Stimulated activated naive CD8-positive, alpha-beta T cell treated with anti-CD3 and anti-CD28 coated beads, Interleukin-15, Interleukin-2, amounts not matched to agents 100 ng/mL and 50 ng/mL, for 24 hours (primary cell): ENCODE results near the gene SMTN.
A peak's percentile ranks its signal among the peaks of the same experiment; 100 is the strongest.

Source experiments
- H3K27ac Mint-ChIP-seq: one replicate; pipeline ENCODE4 v1.8.0; 2021; ENCODE audit warnings: mild to moderate bottlenecking, mixed read lengths
- H3K27me3 Mint-ChIP-seq: one replicate; pipeline ENCODE4 v1.8.0; 2021; ENCODE audit warnings: mixed read lengths
- H3K36me3 Mint-ChIP-seq: one replicate; pipeline ENCODE4 v1.8.0; 2021; ENCODE audit warnings: low read depth, mixed read lengths
- H3K4me1 Mint-ChIP-seq: one replicate; pipeline ENCODE4 v1.8.0; 2021; ENCODE audit warnings: low read depth, mixed read lengths
- H3K4me3 Mint-ChIP-seq: one replicate; pipeline ENCODE4 v1.8.0; 2021; ENCODE audit warnings: mild to moderate bottlenecking, mixed read lengths
- H3K9me3 Mint-ChIP-seq: one replicate; pipeline ENCODE4 v1.8.0; 2021; ENCODE audit warnings: mixed read lengths

Gene SMTN

DNA sequence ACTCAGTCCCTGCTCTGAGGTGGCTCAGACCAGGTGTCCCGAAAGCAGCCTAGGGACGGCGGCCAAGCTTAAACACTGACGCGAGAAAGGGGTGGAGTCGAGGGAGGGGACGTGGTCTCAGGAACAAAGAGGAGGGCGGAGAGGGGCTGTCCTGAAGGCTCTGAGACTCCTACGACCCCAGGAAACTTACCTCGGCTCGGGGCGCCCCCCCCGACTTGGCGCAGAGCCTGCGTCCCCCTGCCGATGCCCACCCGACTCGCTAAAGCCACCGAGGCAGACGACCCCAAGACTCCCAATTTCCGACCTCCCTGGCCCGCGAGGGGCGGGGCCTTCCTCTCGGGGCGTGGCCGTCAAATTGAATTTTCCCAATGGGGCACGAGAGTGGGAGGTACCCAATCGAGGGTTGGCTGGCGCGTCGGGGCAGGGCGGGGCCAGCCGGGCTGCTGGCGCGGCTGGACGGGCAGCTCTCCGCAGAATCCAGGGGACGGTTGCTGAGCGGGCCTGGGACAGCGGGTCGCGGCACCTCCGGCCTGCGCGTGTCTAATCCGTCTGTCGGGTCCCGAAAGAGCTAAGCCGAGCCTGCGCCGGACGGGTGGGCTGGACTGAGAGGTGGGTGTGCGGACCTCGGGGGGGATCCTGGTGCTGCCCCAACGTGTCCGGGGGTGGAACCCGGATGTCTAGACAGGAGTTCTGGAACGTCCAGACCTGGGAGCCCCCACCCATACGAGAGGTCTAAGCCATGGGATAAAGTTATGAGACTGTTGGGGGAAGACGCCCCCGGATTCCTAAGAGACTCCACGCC is at the start of gene SMTN:
TSS of gene SMTN (plus strand) at position 471 of the 802 bp plus-strand sequence. CDS start 1,941 bp downstream, outside the sequence.
- no peaks in the 10 kb centered on the region for H3K27me3 Mint-ChIP-seq
- H3K27ac Mint-ChIP-seq: peak within 1 kb of the TSS; percentile 55
- H3K4me1 Mint-ChIP-seq: peaks cover 39% of the 10 kb centered on the region

DNA sequence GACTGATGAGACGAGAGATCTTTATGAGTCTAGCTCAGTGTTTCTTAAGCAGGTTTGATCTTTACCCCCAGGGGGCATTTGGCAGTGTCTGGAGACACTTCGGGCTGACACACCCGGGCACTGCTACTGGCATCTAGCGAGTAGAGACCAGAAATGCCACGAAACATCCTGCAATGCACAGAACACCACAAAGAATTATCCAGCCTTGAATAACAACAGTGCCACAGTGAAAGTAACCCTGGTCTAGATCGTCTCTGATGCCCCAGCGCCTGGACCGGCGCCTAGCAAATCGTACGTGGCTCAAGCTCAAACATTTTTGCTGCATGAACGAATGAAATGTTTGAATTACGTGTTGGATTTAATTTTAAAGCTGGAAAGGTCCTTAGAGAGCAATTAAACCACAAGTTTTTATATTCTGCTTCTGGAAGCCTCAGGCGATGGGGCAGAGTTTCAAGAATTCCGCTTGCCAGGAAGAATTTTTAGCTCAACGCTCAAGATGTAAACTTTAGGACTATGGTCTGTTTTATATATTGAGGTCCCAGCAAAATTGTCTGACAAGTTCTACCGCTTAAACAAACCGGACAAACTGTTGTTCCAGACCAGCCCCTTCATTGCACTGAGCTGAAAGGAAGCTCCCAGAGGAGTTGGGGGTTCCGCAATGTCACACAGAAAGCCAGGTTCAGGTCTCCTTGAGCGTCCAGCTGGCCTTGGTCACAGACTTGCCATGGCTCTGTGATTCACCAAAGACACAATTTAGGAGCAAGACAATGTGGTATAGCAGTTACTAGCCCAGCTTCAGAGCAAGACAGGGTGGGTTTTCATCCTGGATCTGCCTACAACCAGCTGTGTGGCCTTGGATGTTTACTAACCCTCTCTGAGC is 44.2 kb upstream of the SMTN start:
- H3K4me1 Mint-ChIP-seq: no peaks in the 10 kb centered on the region
- no peaks in the 10 kb centered on the region for H3K36me3 Mint-ChIP-seq

More for the DNA sequence above, at the start of gene SMTN:
- Mint-ChIP-seq H3K9me3 (no peaks in the 10 kb centered on the region), H3K36me3 (peaks cover 3% of the 10 kb centered on the region), H3K4me3 (peak within 1 kb of the TSS; percentile 92)

DNA sequence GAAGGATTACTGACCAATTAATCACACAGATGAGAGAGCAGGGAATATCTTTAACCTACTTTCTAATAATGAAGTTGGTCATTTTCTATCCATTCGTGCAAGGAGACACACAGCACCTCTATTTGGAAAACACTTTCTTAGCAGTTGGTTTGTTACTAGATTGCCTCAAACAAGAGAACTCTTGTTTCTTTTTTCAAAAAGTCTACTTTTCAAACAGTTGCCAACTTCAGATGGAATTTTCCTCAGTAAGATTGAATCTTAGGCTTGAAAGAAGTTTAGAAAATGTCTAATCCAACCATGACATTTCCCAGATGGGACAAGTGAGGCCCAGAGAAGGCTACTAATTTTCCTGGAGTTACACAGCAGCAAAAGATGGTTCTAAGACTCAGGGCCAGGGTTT is 42.4 kb upstream of the SMTN start:
- no peak overlapping the region for H3K4me3 Mint-ChIP-seq
- no peaks in the 10 kb centered on the region for H3K9me3 Mint-ChIP-seq
- H3K36me3 Mint-ChIP-seq: no peaks in the 10 kb centered on the region
- no peak overlapping the region for H3K27ac Mint-ChIP-seq
- peaks cover 9% of the 10 kb centered on the region for H3K27me3 Mint-ChIP-seq
- H3K4me1 Mint-ChIP-seq: no peaks in the 10 kb centered on the region

More for the DNA sequence above, 44.2 kb upstream of the SMTN start:
- H3K4me3 Mint-ChIP-seq: no peak overlapping the region
- H3K9me3 Mint-ChIP-seq: no peaks in the 10 kb centered on the region
- peaks cover 9% of the 10 kb centered on the region for H3K27me3 Mint-ChIP-seq
- H3K27ac Mint-ChIP-seq: no peak overlapping the region

DNA sequence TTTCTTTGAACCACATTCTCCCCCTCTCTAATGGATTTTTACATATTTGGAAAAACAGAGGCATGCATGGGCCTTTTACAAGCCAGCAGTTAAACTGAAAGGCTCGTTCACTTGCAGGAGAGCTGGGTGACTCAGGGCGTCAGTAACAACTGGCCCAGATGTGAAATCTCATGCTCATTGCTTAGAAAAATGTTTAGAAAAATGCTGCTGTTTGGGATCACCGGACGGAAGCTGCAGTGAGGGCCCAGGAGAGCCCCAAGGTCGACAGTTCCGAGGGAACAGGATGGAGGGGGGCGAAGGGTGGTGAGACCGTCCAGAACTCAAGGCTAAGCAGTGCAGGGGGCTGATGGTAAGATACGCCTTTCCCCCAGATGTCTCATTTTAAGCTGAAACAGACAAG is 41.7 kb upstream of the SMTN start:
- H3K27me3 Mint-ChIP-seq: peaks cover 9% of the 10 kb centered on the region
- H3K27ac Mint-ChIP-seq: no peak overlapping the region
- H3K9me3 Mint-ChIP-seq: no peaks in the 10 kb centered on the region
- H3K4me1 Mint-ChIP-seq: no peaks in the 10 kb centered on the region
- no peaks in the 10 kb centered on the region for H3K36me3 Mint-ChIP-seq
- no peak overlapping the region for H3K4me3 Mint-ChIP-seq

DNA sequence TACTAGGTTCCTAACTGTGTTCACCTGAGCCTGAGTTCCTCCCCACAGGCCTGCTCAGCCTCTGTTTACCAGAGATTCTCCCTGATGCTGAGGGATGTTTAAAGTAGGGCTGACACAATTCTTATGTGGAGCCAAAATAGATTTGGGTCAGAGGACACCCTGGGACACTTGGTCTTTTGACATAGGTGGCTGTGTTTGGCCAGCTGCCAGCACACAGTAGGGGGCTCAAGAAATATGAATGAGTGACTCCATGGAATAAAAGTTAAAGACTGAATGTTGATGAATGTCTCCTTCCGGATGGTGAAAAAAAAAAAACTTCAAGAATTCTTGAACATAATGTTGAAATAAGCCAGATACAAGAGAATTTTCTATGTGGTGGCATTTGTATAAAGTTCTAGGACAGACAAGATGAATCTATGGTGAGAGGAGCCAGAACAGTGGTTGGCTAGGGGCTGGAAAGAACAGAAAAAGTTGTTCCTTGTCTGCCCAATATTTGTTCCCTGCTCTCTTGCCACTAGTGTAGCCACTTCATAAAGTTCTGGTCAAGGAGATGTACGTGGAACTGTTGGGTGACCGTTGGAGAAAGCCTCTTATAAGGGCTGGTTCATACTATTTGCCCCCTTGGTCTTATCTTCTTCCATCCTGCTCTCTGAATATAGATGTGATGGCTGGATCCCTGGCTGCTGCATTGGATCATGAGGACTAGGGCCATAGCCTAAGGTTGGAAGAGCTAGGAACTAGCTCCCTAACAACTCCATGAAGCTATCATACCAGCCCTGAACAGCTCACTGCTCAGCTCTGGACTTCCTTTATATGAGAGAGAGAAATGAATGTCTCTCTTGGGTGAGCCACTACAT is 40.3 kb upstream of the SMTN start:
- H3K27ac Mint-ChIP-seq: no peak overlapping the region
- H3K4me3 Mint-ChIP-seq: no peak overlapping the region
- H3K9me3 Mint-ChIP-seq: no peaks in the 10 kb centered on the region
- no peaks in the 10 kb centered on the region for H3K4me1 Mint-ChIP-seq
- H3K27me3 Mint-ChIP-seq: peaks cover 6% of the 10 kb centered on the region
- no peaks in the 10 kb centered on the region for H3K36me3 Mint-ChIP-seq

DNA sequence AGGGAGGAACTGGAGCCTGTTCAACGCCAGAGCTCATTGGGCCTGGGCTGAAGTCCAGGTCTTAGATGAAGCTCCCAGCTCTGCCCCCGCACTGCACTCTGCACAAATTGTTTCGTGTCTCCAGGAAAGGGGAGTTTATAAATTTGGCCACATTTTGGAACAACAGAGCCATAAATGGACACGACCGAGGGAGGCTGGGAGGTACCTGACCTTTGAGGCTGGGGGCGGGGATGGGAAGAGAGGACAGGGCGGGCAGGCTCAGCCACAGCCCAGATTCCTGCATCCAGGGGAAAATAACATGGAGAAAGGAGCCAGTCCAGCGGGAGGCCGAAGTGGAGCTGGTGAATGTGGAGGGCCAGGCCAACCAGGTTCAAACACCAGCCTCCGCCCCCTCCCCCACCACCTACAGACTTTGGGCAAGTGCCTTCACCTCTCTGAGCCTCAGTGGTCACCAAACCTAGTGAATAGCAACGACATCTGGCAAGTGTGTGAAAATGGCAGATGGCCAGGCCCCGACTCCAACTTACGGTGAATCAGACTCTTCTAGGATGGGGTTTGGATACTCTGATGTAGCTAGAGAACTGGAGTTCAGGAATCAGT is 36.8 kb upstream of the SMTN start:
- Mint-ChIP-seq H3K27ac (no peak overlapping the region), H3K9me3 (no peaks in the 10 kb centered on the region), H3K4me1 (no peaks in the 10 kb centered on the region), H3K27me3 (no peaks in the 10 kb centered on the region), H3K36me3 (no peaks in the 10 kb centered on the region), H3K4me3 (no peak overlapping the region)

DNA sequence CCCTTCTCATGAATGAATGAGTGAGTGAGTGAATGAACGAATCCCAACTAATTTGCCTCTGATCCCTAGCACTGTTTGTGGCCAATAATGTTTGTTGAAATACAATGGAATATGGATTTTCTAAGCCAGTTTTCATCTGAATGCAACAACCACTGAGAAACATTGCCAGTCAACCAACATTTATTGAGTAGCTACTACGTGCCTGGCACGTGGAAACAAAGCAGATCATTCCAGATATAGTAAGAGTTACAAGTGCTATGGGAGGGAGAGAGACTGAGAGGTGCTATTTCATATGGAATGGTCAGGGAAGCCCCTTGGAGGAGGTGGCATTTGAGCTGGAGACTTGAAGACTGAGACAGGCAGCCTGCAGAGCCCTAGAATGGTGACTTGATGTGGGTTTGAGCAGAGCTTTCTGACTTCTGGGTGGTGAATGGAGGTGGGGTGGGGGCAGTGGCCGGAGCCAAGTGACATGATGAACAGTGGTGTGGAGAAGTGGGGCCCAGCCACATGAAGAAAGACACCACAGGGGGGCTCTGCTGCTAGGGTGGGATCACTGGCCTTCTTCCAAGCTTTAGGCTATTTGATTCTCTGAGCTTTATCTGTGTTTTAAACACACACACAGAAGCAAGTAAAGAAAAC is 35.1 kb upstream of the SMTN start:
- no peaks in the 10 kb centered on the region for H3K9me3 Mint-ChIP-seq
- no peak overlapping the region for H3K4me3 Mint-ChIP-seq
- H3K4me1 Mint-ChIP-seq: no peaks in the 10 kb centered on the region
- H3K27me3 Mint-ChIP-seq: no peaks in the 10 kb centered on the region
- H3K27ac Mint-ChIP-seq: no peak overlapping the region
- no peaks in the 10 kb centered on the region for H3K36me3 Mint-ChIP-seq

DNA sequence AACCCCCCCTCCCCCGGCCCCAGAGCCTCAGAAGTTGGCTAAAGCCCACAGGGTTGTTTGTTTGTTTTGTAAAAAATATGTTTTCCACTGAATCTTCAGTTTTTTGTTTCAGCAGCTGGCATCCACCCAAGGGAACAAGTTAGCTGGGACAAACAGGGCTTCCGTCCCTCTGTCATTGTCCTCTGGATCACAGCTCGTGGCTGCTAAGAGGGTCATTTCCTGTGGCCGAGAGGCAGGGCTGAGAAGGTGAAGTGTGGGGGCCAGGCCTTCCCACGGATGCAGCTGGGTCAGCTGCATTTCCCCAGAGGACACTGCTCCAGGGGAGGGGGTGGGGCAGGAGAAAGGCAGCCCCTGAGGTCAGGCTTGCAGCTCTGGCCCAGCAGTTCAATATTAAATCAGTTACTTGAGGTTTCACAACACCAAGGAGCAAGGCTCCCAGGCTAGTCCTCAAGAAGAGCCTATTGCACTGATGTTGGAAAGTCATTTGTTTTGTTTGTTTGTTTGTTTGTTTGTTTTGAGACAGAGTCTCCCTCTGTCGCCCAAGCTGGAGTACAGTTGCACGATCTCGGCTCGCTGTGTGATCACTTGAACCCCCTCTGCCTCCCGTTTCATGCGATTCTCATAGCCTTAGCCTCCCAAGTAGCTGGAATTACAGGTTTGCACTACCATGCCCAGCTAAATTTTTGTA is 34.4 kb upstream of the SMTN start:
- H3K4me3 Mint-ChIP-seq: no peak overlapping the region
- no peaks in the 10 kb centered on the region for H3K27me3 Mint-ChIP-seq
- no peaks in the 10 kb centered on the region for H3K9me3 Mint-ChIP-seq
- H3K27ac Mint-ChIP-seq: no peak overlapping the region
- no peaks in the 10 kb centered on the region for H3K4me1 Mint-ChIP-seq
- no peaks in the 10 kb centered on the region for H3K36me3 Mint-ChIP-seq

DNA sequence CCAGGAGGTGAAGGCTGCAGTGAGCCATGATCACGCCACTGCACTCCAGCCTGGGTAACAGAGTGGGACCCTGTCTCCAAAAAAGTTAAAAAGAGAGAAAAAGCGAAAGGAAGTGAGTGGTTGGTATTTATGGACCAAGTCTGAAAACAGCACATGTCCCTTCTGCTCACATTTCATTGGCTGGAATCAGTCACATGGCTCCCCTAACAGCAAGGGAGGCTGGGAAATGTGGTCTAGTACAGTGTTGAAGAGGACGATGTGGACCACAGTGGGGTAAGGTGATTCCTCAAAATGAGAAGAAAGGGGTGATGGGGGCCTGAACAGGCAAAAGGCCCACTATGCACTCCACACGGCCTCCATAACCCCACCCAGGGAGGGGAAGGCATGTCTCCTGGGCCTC is 32.5 kb upstream of the SMTN start:
- Mint-ChIP-seq H3K36me3 (no peaks in the 10 kb centered on the region), H3K27me3 (no peaks in the 10 kb centered on the region), H3K9me3 (no peaks in the 10 kb centered on the region), H3K4me1 (no peaks in the 10 kb centered on the region), H3K27ac (no peak overlapping the region), H3K4me3 (no peak overlapping the region)

DNA sequence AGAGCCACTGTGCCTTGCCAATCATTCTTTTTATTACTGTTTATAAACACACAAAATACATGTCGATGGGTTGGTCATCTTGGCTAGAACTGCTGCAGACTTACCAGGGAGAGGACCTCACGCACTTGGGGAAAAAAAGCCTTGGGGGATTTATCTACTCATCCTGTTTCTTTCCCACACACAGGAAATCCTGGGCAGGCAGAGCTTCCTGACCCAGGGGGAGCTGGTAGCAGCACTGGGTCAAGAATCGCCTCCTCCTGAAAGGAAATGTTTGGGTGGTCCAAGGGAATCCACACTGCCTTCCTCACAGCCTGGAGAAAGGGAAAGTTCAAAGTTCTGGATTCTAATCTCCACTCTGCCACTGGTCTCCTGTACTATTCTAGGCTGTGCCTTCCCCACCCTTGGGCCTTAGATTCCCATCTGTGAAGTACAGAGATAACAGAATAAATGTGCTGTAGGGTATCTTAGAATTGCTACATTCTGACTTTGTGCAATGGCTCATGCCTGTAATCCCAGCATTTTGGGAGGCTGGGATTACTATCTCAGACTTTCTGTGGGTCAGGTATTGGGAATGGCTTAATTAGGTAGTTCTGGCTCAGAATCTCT is 31.2 kb upstream of the SMTN start:
- Mint-ChIP-seq H3K9me3 (no peaks in the 10 kb centered on the region), H3K4me1 (no peaks in the 10 kb centered on the region), H3K27ac (no peak overlapping the region), H3K4me3 (no peak overlapping the region), H3K36me3 (no peaks in the 10 kb centered on the region), H3K27me3 (no peaks in the 10 kb centered on the region)

DNA sequence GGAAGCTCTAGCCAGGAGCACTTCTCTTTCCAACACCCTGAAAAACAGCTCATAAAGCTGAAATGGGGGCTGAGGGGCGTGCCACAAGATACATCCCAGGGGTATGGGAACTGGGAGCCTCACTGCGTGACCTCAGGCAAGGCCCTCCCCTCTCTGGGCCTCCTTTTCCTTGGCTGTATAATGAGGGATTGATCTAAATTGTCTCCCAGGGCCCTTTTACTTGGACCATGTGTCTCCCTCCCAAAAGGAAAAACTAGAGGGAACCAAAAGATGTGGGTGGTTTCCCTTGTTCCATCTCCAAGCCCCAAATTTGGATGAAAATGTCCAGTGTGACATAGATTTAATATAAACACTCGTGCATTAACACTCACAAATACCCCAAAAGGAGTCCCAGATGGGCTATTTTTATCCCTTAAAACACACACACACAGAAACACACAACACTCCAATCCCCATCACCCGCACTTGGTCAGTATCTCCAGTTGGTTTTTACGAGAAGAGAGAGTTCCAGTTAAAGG is 25.9 kb upstream of the SMTN start:
- no peak overlapping the region for H3K27ac Mint-ChIP-seq
- H3K27me3 Mint-ChIP-seq: no peaks in the 10 kb centered on the region
- no peaks in the 10 kb centered on the region for H3K36me3 Mint-ChIP-seq
- H3K4me3 Mint-ChIP-seq: no peak overlapping the region
- no peaks in the 10 kb centered on the region for H3K9me3 Mint-ChIP-seq
- H3K4me1 Mint-ChIP-seq: no peaks in the 10 kb centered on the region

DNA sequence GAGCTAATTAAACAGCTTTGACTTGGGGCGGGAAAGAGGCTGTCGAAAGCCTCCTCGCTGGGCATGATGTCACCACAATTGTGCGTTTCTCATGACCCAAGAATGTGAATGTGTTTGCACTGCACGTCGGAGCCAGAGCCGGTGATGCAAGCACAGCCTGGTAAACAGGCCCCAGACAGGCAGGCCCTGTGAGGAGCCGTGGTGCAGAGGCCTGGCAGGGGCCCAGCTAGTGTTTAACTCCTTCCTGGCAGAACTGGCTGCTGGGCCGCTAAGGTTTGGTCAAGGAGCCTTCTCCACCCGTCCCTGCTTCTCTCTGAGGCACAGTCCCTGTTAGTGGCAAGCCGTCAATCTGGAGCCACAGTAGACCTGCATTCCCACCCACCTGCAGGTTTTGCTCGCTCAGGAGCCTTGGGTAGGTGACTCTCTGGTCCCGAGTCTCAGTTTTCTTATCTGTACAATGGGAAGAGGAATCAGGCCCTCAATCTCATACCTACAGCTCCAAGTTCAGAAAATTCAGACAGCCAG is 25.4 kb upstream of the SMTN start:
- Mint-ChIP-seq H3K4me1 (no peaks in the 10 kb centered on the region), H3K9me3 (no peaks in the 10 kb centered on the region), H3K27me3 (no peaks in the 10 kb centered on the region), H3K36me3 (no peaks in the 10 kb centered on the region), H3K4me3 (no peak overlapping the region), H3K27ac (no peak overlapping the region)

DNA sequence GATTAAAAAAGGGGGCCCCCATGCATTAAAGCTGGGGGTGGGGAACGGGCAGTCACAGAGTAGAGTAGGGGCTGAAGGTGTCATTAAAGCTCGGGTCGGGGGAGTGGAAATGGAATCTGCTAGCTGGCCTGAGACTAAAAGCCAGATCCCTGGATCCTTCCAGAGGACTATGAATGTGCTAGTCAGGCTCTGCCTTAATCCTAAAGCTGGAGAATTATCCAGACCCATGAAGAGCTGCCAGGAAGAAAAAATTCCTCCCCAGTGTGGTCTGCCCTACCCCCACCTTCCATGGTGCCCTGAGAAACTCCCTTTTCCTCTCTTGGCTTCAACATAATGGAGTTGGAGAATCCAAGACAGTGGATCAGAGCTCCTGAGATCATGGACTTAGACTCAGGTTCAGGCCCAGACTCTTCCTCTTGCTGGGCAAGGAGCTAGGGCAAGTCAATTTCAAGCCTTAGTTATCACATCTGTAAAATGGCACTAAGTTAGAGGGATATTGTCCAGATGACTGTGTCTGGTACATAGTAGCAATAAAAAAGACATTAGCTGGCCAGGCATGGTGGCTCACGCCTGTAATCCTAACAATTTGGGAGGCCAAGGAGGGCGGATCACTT is 24.0 kb upstream of the SMTN start:
- no peak overlapping the region for H3K27ac Mint-ChIP-seq
- no peak overlapping the region for H3K4me3 Mint-ChIP-seq
- H3K36me3 Mint-ChIP-seq: no peaks in the 10 kb centered on the region
- no peaks in the 10 kb centered on the region for H3K4me1 Mint-ChIP-seq
- H3K9me3 Mint-ChIP-seq: no peaks in the 10 kb centered on the region
- no peaks in the 10 kb centered on the region for H3K27me3 Mint-ChIP-seq
